Keratinocyte (primary cell): ENCODE results near the gene ERRFI1. TPM values are rescaled to one million over a fixed set of nuclear protein-coding genes. Genes with fewer than 3 reads are reported as not detected.

Experiments used
- DNase-seq: peaks from one replicate; pipeline ENCODE4 v3.0.0-alpha.2; 2011; ENCODE audit warnings: low read depth, missing footprints, low spot score
- FAIRE-seq: peaks from 2 replicates; lab custom pipeline; 2011; peaks lifted over from hg19 to GRCh38; lab: Jason Lieb, UNC
- H2AFZ ChIP-seq: 2 replicates; pipeline ENCODE4 v1.6.0; 2012; ENCODE audit warnings: low read length, control low read depth, inconsistent platforms; ENCODE audit not compliant: control insufficient read depth
- H3K27ac ChIP-seq: 2 replicates; pipeline ENCODE4 v1.5.1; 2011; ENCODE audit warnings: low read length; ENCODE audit not compliant: control insufficient read depth, insufficient read depth
- H3K27me3 ChIP-seq: 3 replicates; pipeline ENCODE4 v1.6.0; 2011; ENCODE audit warnings: low read length; ENCODE audit not compliant: control insufficient read depth, insufficient read depth; ENCODE audit errors: extremely low read depth
- H3K36me3 ChIP-seq, 2 experiments: 2 replicates in 1 of 2; 3 replicates in 1 of 2; pipeline ENCODE4 v1.5.1; 2011; ENCODE audit warnings: low read length in 2 of 2, mild to moderate bottlenecking in 1 of 2; ENCODE audit not compliant: control insufficient read depth in 2 of 2, insufficient read depth in 2 of 2; ENCODE audit errors: extremely low read depth in 1 of 2
- H3K4me1 ChIP-seq: 3 replicates; pipeline ENCODE4 v1.5.1; 2011; ENCODE audit warnings: low read length; ENCODE audit not compliant: control insufficient read depth, insufficient read depth; ENCODE audit errors: extremely low read depth
- H3K4me2 ChIP-seq: 3 replicates; pipeline ENCODE4 v1.6.0; 2011; ENCODE audit warnings: low read depth, low read length; ENCODE audit not compliant: control insufficient read depth, insufficient read depth; ENCODE audit errors: extremely low read depth
- H3K4me3 ChIP-seq, 3 experiments: fragments of 200-600 bp in 1 of 3; sonication (generic) in 1 of 3; 2 replicates in 2 of 3; 3 replicates in 1 of 3; pipeline ENCODE4 v1.5.1; 2011 to 2016; ENCODE audit warnings: low read length in 3 of 3, mild to moderate bottlenecking in 3 of 3, control low read depth in 2 of 3, inconsistent platforms in 1 of 3, low read depth in 1 of 3, mixed read lengths in 1 of 3, mixed run types in 1 of 3, moderate library complexity in 1 of 3; ENCODE audit not compliant: control insufficient read depth in 2 of 3, insufficient read depth in 2 of 3; ENCODE audit errors: extremely low read depth in 1 of 3
- H3K79me2 ChIP-seq: 2 replicates; pipeline ENCODE4 v1.6.0; 2012; ENCODE audit warnings: low read length; ENCODE audit not compliant: control insufficient read depth, insufficient read depth
- H3K9ac ChIP-seq: 3 replicates; pipeline ENCODE4 v1.6.0; 2011; ENCODE audit warnings: low read length; ENCODE audit not compliant: control insufficient read depth, insufficient read depth; ENCODE audit errors: extremely low read depth
- H3K9me1 ChIP-seq: 3 replicates; pipeline ENCODE4 v1.6.0; 2011; ENCODE audit warnings: low read length; ENCODE audit not compliant: control insufficient read depth, insufficient read depth; ENCODE audit errors: extremely low read depth
- H3K9me3 ChIP-seq: 2 replicates; pipeline ENCODE4 v1.5.1; 2012; ENCODE audit warnings: low read depth, low read length; ENCODE audit not compliant: control insufficient read depth
- H4K20me1 ChIP-seq: 3 replicates; pipeline ENCODE4 v1.6.0; 2011; ENCODE audit warnings: low read length; ENCODE audit not compliant: control insufficient read depth, insufficient read depth; ENCODE audit errors: extremely low read depth
- EZH2 ChIP-seq: IDR thresholded peaks from one replicate; pipeline ENCODE4 v1.6.1; 2012; ENCODE audit warnings: inconsistent platforms, mild to moderate bottlenecking, low read length, moderate library complexity
- dilution Hi-C: fragments of 300-500 bp; cut with MboI; formaldehyde crosslinking; loops from one replicate; pipeline ENCODE4 v1.7.0; 2020; ENCODE audit warnings: low sequenced_read_pairs; ENCODE audit not compliant: extremely low pct_ligation_motif_present
- polyA plus RNA-seq, 5 experiments: library from polyadenylated mRNA; depleted of rRNA in 3 of 5; stranded (reverse) in 3 of 5; stranded (forward) in 1 of 5; unstranded in 1 of 5; fragments of >200 nt; gene quantifications; 1 replicate in 1 of 5; 2 replicates in 3 of 5; 3 replicates in 1 of 5; pipeline versions ENCODE4 v1.2.1 to v1.2.3, GENCODE V29; 2011 to 2012; ENCODE audit warnings: missing spikeins in 2 of 5, low read depth in 1 of 5, low replicate concordance in 1 of 5
- TF ChIP-seq, protein P1 (sequence below), 3 experiments: IDR thresholded peaks in 1 of 3; conservative IDR thresholded peaks in 1 of 3; optimal IDR thresholded peaks in 1 of 3; 2 replicates in 2 of 3; 3 replicates in 1 of 3; pipeline versions ENCODE3 to v1.5.1; 2011; ENCODE audit warnings: low read length in 3 of 3, mild to moderate bottlenecking in 3 of 3, moderate library complexity in 2 of 3, control low read depth in 1 of 3, inconsistent platforms in 1 of 3; ENCODE audit not compliant: insufficient read depth in 2 of 3; ENCODE audit errors: extremely low read depth in 1 of 3

ERRFI1 gene
- polyA plus RNA-seq, 1 donor (not counting 4 experiments of a cell fraction or from before 2014, with no cell fraction given): 130 TPM

DNA sequence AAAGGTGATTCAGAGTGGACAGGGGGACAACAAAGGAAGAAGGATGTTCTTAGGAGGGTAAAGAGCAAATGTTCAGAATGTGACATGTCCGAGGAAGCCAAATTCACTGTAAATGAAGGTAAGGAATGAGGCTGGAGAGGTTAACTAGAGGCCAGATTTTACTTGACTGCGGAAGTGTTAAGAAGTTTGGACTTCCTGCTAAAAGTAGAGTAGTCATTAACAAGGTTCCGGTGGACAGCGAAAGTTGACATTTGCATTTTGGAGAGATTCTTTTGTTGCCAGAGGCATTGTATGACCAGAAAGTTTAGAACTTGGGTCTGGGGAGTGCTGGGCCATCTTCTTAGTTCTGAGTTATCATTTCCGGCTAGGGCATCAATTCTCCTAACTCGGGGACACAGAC, 7.2 kb upstream of the ERRFI1 start:
- Histone ChIP-seq H4K20me1 (no peaks in the 10 kb centered on the region), H3K4me2 (no peak overlapping the region), H3K4me3 (no peak overlapping the region), H2AFZ (no peak overlapping the region), H3K27me3 (no peaks in the 10 kb centered on the region), H3K9me1 (no peaks in the 10 kb centered on the region), H3K79me2 (no peaks in the 10 kb centered on the region), H3K27ac (no peak overlapping the region), H3K4me1 (peaks cover 15% of the 10 kb centered on the region), H3K9me3 (no peaks in the 10 kb centered on the region), H3K36me3 (no peaks in the 10 kb centered on the region), H3K9ac (no peak overlapping the region)
- dilution Hi-C loops: no loop called here
- TF ChIP-seq, protein P1, sequence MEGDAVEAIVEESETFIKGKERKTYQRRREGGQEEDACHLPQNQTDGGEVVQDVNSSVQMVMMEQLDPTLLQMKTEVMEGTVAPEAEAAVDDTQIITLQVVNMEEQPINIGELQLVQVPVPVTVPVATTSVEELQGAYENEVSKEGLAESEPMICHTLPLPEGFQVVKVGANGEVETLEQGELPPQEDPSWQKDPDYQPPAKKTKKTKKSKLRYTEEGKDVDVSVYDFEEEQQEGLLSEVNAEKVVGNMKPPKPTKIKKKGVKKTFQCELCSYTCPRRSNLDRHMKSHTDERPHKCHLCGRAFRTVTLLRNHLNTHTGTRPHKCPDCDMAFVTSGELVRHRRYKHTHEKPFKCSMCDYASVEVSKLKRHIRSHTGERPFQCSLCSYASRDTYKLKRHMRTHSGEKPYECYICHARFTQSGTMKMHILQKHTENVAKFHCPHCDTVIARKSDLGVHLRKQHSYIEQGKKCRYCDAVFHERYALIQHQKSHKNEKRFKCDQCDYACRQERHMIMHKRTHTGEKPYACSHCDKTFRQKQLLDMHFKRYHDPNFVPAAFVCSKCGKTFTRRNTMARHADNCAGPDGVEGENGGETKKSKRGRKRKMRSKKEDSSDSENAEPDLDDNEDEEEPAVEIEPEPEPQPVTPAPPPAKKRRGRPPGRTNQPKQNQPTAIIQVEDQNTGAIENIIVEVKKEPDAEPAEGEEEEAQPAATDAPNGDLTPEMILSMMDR (optimal IDR thresholded peaks at IDR 0.05 in 1 of 3, IDR thresholded peaks at IDR 0.05 in 1 of 3, conservative IDR thresholded peaks at IDR 0.05 in 1 of 3; ENCODE audit: extremely low read depth in 1 of 3, insufficient read depth in 2 of 3, low read length in 3 of 3): no peak
- TF ChIP-seq EZH2: no peak
- no peak for DNase-seq
- no peak for FAIRE-seq

DNA sequence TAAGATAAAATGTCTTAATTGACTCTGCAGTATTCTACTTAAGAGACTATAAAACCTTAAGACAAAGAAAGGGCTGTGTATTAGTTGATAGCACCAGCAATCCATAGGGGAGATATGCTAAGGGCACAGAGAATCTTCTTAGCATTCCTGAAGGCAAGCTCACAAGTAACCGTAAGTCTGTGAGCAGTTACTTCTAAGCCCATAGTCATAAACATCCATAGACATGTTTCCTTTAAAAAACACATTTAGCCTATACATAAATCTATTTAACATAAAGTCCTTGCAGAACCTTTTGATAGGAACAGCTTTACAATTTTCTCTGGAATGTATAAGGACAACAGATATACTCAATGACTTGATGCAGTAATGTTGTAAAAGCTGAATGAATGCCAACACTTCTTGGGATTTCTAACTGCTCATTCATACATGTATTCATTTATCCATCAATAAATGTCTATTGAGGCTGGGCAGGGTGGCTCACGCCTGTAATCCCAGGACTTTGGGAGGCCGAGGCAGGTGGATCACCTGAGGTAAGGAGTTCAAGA, 6.3 kb upstream of the ERRFI1 start:
- H2AFZ ChIP-seq: no peak overlapping the region

More for the DNA sequence above, 6.3 kb upstream of the ERRFI1 start:
- H3K79me2 ChIP-seq: no peaks in the 10 kb centered on the region
- no peak for DNase-seq
- no peaks in the 10 kb centered on the region for H3K36me3 ChIP-seq
- H3K4me2 ChIP-seq: no peak overlapping the region
- dilution Hi-C loops: no loop called here
- H3K27me3 ChIP-seq: no peaks in the 10 kb centered on the region
- no peaks in the 10 kb centered on the region for H3K9me1 ChIP-seq
- H3K4me3 ChIP-seq: no peak overlapping the region
- peaks cover 23% of the 10 kb centered on the region for H3K4me1 ChIP-seq
- no peak for FAIRE-seq
- H4K20me1 ChIP-seq: no peaks in the 10 kb centered on the region
- H3K9ac ChIP-seq: no peak overlapping the region
- H3K9me3 ChIP-seq: no peaks in the 10 kb centered on the region
- TF ChIP-seq, protein P1 (optimal IDR thresholded peaks at IDR 0.05 in 1 of 3, IDR thresholded peaks at IDR 0.05 in 1 of 3, conservative IDR thresholded peaks at IDR 0.05 in 1 of 3; ENCODE audit: extremely low read depth in 1 of 3, insufficient read depth in 2 of 3, low read length in 3 of 3): no peak
- TF ChIP-seq EZH2: no peak
- H3K27ac ChIP-seq: no peak overlapping the region
